HG03064 (cell line): ENCODE results near the gene NBPF1.
"Not testable (repeated sequence)": the region's sequence is repeated elsewhere in the genome, so short reads cannot be mapped to it uniquely, and the experiment has no call there.

ENCODE experiments used
- ATAC-seq: cut with Tn5 transposase; IDR thresholded peaks from one replicate; pipeline ENCODE4 v1.9.1; 2021; ENCODE audit warnings: low read depth; ENCODE audit not compliant: unreplicated experiment

Gene NBPF1

GRCh38 chr1:16642025-16642966 lies 28.9 kb upstream of the NBPF1 start:
- not testable (repeated sequence) for ATAC-seq

- ATAC-seq, result not testable (repeated sequence)
Observed at GRCh38 chr1:16641159-16641975, 28.0 kb upstream of the NBPF1 start.

- ATAC-seq, result not testable (repeated sequence)
Observed at GRCh38 chr1:16639091-16640031, 26.0 kb upstream of the NBPF1 start.

DNA sequence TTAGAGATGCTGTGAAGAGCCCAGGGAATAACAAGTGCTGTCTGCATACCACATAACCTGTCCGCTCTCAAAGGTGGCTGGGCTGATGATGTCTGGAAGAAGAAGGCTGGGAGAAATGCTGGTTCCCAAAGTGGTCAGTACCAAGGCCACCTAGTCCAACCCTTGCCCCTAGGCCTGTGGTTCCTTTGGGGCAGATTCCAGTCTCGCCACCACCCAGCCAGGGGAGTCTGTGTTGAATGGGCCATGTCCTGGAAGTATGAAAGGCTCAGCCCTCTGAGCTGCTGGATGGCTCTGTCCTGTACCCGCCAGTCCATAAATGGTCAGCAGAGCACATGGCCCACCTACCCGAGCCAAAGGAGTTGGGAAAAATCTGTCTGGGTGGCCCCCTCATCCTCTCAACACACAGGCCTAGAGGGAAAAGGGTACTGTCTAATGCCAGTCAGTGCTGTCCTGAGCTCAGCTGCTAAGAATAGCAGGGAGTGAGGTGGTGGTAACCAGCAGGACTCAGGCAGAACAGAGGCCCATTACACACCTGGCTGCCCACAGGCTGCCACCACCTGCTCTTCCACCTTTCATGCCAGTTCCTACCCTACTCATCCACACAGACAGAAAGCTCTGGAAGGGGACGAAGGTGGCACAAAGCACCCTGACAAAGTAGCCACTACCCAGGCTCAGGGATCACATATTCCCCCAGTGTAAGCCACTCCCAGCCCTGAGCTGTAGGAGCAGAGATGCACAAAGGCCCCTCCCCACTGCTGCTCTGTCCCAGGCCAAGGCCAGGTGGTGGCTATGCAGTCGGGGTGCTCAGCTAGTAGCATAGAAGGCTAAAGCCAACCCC lies 24.8 kb upstream of the NBPF1 start:
- ATAC-seq, result not testable (repeated sequence)

GRCh38 chr1:16636551-16637195 lies 23.3 kb upstream of the NBPF1 start:
- ATAC-seq, result not testable (repeated sequence)

DNA sequence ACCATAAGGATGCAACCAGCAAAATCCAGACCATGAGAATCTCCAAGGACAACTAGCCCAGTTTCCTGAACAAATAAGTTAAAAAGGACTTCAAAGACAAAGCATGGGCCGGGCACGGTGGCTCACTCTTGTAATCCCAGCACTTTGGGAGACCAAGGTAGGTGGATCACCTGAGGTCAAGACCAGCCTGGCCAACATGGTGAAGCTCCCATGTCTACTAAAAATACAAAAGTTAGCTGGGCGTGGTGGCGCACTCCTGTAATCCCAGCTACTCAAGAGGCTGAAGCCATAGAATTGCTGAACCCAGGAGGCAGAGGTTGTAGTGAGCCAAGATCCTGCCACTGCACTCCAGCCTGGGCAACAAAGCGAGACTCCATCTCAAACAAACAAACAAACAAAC lies 22.6 kb upstream of the NBPF1 start:
- ATAC-seq, result not testable (repeated sequence)

GRCh38 chr1:16633540-16634282 lies 20.3 kb upstream of the NBPF1 start:
- not testable (repeated sequence) for ATAC-seq

DNA sequence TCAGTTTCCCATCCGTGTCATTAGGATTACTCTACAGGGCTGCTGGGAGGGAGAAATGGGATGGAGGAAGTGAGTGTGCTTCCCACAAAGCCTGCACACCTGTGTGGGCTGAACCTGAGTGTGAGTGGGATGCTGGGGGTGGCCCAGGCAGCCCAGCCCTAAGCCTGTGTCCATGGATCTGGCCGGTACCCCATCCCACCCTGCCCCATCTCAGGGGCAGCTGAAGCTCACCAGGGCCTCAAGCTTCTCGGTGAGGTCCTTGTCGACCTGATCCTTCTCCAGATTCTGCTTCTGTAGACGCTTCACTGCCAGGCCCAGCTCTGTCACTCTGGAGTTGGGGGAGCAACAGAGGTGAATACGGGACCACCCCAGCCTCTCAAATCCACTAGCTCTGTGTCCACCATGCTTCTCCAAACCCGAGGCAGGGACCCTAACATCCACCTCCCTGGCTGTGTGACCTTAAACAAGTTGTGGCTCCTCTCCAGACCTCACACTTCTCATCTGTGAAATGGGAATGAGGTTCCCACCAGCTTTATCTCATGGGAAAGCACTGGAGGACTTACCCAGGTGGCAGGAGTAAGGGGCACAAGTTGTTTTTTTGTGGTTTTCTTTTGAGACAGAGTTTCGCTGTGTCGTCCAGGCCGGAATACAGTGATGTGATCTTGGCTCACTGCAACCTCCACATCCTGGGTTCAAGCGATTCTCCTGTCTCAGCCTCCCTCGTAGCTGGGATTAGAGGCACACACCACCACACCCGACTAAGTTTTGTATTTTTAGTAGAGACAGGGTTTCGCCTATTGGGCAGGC lies 18.9 kb upstream of the NBPF1 start:
- not testable (repeated sequence) for ATAC-seq

DNA sequence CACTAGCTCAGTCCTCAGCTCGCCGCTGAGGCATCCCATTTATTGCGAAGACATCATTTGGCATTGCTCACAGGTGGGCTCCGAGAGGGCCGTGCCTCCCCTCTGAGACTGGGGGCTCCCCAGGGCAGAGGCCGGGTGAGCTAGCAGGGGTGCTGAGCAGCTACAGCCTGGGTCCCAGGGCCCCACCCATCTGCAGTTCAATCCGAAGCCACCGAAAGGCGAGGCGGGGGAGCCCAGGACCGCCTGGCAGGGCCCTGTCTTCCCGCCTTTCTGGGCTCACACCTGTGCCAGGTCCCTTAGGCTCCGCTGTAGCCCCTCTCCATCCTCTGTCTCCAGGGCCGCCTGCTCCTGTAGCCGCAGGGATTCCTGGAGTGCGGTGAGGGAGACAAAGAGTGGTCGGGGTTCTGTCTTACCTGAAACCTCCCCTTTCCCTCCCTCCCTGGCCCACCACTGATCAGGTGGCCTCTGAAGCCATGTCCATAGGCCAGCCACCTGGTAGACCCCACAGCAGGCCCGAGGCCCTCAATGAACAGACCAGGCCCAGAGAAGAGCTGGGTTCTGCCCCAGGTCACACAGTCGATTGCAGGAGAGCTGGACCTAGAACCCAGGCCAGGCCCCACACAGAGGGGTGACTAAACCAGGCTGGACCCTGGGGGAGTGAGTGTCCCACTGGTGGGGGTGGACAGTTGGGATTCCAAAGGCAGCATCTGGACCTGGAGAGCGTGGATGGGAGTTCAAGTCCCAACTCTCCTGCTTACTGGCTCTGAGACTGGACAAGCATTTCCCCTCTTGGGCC lies 18.1 kb upstream of the NBPF1 start:
- no peak for ATAC-seq

DNA sequence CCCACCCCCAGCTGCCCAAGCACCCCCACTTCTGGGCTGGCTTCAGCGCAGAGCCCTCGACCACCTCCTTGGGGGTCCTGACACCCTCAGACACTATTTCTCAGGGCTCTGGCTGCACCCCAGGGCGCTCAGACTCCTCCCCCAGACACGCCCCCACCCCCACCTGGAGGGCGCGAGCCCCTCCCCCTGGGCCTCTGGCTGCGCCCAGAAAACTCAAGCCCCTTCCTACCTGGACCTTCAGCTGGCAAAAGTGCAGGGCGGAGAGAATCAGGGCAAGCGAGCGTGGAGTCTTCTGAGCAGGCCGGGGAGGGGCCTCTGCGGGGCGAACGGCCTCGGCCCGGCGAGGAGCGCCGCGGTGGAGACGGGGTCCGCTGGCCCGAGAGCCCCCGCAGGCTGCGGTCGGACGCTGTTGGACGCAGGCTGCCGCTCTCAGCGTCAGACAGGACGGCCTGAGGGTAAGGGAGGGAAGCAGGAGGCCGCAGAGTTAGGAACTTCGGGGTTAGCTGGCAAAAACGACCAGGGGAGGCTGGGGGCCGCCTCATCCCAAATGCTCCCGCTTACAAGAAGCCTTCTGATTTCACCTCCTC lies 17.4 kb upstream of the NBPF1 start:
- no peak for ATAC-seq

GRCh38 chr1:16629916-16630530 lies 16.7 kb upstream of the NBPF1 start:
- not testable (repeated sequence) for ATAC-seq

GRCh38 chr1:16628361-16629111 lies 15.2 kb upstream of the NBPF1 start:
- no peak for ATAC-seq

GRCh38 chr1:16626409-16626983 lies 13.1 kb upstream of the NBPF1 start:
- ATAC-seq, result not testable (repeated sequence)

DNA sequence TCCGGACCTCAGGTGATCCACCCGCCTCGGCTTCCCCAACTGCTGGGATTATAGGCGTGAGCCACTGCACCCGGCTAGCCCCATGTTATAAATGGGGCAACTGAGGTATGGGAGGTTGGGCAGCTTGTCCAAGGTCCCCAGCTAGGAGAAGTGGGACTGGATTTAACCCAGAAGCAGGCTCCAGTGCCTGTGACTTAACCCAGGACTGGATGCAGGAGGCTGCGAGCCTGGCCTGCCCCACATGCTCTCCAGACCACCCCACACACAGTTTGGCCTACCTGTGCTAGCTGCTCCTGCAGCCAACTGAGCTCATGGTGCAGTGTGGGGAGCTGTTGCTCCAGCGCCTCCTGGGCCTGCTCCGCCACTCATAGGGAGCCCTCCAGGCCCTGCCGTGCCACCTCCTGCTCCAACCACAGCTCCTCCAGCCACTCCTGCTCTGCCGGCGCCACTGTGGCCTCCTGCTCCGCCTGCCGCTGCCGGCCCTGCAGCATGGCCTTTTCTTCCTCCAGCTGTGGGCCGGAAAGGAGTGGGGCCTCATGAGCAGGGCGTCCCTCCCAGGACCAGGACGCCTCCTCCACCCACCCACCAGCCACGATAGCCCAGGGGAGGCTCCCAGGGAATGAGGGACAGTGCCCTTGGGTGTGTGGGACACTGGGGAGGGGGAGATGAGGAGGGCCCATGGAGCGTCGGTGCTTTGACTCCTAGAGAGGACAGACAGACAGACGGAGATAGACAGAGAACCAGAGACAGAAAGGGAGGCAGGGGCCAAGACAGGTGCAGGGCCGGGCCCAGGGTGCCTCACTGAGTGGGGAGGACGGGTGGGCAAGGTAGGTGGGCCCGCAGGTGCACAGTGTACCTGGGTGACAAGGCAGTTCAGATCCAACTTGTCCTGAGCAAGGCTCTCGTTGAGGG lies 12.4 kb upstream of the NBPF1 start:
- ATAC-seq, result no peak
